Measurements from ENCODE around the gene MCCC1. TPM values are rescaled to one million over a fixed set of nuclear protein-coding genes. Genes with fewer than 3 reads are reported as not detected.

The MCCC1 gene
- total and polyA plus RNA-seq, 2 of the 4 experiments (the other 2 are of a cell fraction), result 14.2 to 17.9 TPM

DNA sequence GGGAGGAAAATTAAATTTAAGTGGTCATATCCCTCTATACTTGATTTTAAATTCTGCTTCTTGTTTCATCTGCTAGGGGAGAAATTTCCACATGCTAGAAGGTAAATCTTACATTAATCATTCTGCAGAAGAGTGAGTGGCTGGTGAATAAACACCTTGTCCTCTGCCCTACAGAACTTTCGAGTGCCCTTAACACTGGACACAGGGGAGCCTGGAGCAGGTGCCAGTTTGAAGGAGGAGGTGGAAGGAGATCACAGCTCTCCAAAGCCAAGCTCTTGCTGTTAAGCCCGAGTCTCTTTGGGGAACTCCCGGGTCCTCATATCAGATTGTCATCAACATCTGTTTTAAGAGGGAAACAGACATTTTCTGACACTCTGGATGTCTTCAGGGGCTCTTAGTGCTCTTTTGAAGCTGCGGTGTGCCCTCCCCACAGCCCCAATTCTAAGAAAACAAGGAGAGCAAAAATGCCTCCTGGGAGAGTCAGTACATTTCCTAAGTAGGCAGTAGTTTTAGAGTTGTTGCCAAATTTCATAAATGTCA, 32.0 kb upstream of the MCCC1 start:
- intact Hi-C loops (cut with micrococcal nuclease), result no loop called here
- H2AK9ac ChIP-seq (replicated peaks; ENCODE audit: low read depth, low read length, poor library complexity), result peak overlapping the region; percentile 37
- no peak overlapping the region for H3K4me3 ChIP-seq (ENCODE audit: insufficient read depth, low read depth, low read length)
- peak overlapping the region; percentile 44 for H2BK5ac ChIP-seq (ENCODE audit: low read depth, low read length, poor library complexity, severe bottlenecking)
- H2AFZ ChIP-seq (replicated peaks; ENCODE audit: low read length, poor library complexity), result peak overlapping the region; percentile 79
- CTCF ChIA-PET, result interaction anchor here (1.0 kb wide), 1 partner anchor 54 kb away, joined by 4 read pairs; no protein-coding TSS in a partner anchor
- H4K8ac ChIP-seq (ENCODE audit: low read depth in 2 of 2, low read length in 2 of 2), result peak overlapping the region in 1 of 2 experiments; percentile 56; a peak in 1 of 4 replicates
- H3K4me1 ChIP-seq (ENCODE audit: control insufficient read depth, insufficient read depth, low read length), result peaks cover 5% of the 10 kb centered on the region
- peak overlapping the region; percentile 68 for H2BK120ac ChIP-seq (ENCODE audit: low read depth, low read length)
- peak overlapping the region; percentile 3; the same call in 1 of the 2 replicates for H3K18ac ChIP-seq (ENCODE audit: low read depth, low read length)
- no CpG with 5 or more reads among the region's 4 CpGs for WGBS, 2 experiments (ENCODE audit: extremely low coverage in 2 of 2, insufficient read length in 1 of 2)
- H4K20me1 ChIP-seq (ENCODE audit: insufficient read depth, low read length), result no peaks in the 10 kb centered on the region
- BruUV-seq (replicated peaks), result no TSS peak
- POLR2A ChIA-PET (ENCODE audit: unreplicated experiment), result no interaction called here
- H3K9ac ChIP-seq (ENCODE audit: low read depth, low read length), result 0 out of 2 replicates have a peak overlapping the region, but pooled peaks have one; percentile 37
- peak overlapping the region; percentile 56; the same call in 1 of the 2 replicates for H3K23ac ChIP-seq (ENCODE audit: low read depth, low read length)
- H3K79me1 ChIP-seq (ENCODE audit: low read depth in 1 of 2, low read length in 2 of 2), result no peaks in the 10 kb centered on the region
- peak overlapping the region; percentile 70 for H2BK20ac ChIP-seq (ENCODE audit: low read depth, low read length)
- peak overlapping the region; percentile 67; the same call in 1 of the 2 replicates for H2AK5ac ChIP-seq (ENCODE audit: low read depth, low read length)
- ATAC-seq (ENCODE audit: low read depth), result no peak
- no peak for DNase-seq
- peak overlapping the region; percentile 47; the same call in 1 of the 2 replicates for H3K4ac ChIP-seq (ENCODE audit: low read depth, low read length)
- no peak overlapping the region for H3K4me2 ChIP-seq (ENCODE audit: low read depth, low read length)
- dilution Hi-C loops (cut with HindIII; ENCODE audit: low sequenced_read_pairs, unreplicated experiment), result no loop called here
- no peak overlapping the region for H4K5ac ChIP-seq (ENCODE audit: low read depth, low read length)
- H3K27me3 ChIP-seq (ENCODE audit: control insufficient read depth, insufficient read depth, low read length), result peaks cover 9% of the 10 kb centered on the region; the same call in 1 of the 2 replicates
- peak overlapping the region; percentile 10; the same call in 1 of the 2 replicates for H3K56ac ChIP-seq (ENCODE audit: extremely low read depth, insufficient read depth, low read length)
- H3K27ac ChIP-seq (ENCODE audit: insufficient read depth, low read length), result no peak overlapping the region
- H3K36me3 ChIP-seq (ENCODE audit: control insufficient read depth, insufficient read depth, low read length), result no peaks in the 10 kb centered on the region
- peak overlapping the region; percentile 79 for H3K14ac ChIP-seq (replicated peaks; ENCODE audit: low read depth, low read length)
- no peak overlapping the region for H4K91ac ChIP-seq (ENCODE audit: insufficient read depth, low read depth, low read length)
- H3K9me3 ChIP-seq (ENCODE audit: control insufficient read depth, insufficient read depth, low read length), result peaks cover 4% of the 10 kb centered on the region
- no peaks in the 10 kb centered on the region for H3K9me1 ChIP-seq (ENCODE audit: insufficient read depth, low read length)
- no peak for TF ChIP-seq MAFK (IDR thresholded peaks at IDR 0.05; ENCODE audit: low read depth, low read length)
- TF ChIP-seq CTCF (conservative IDR thresholded peaks at IDR 0.05; ENCODE audit: low read depth, low read length), result no peak
- TF ChIP-seq CHD1 (IDR thresholded peaks at IDR 0.05; ENCODE audit: low read depth, low read length), result no peak
- no peak for TF ChIP-seq NFE2L2 (IDR thresholded peaks at IDR 0.05; ENCODE audit: low read depth, low read length)
- no peak for TF ChIP-seq SMC3 (IDR thresholded peaks at IDR 0.05; ENCODE audit: low read depth, low read length)
- TF ChIP-seq MXI1 (IDR thresholded peaks at IDR 0.05; ENCODE audit: borderline replicate concordance, low read depth, low read length), result no peak
- no peak for TF ChIP-seq RCOR1 (IDR thresholded peaks at IDR 0.05; ENCODE audit: insufficient replicate concordance, low read length)
- TF ChIP-seq MAZ (IDR thresholded peaks at IDR 0.05; ENCODE audit: borderline replicate concordance, low read depth, low read length), result no peak
- no peak for TF ChIP-seq USF2 (IDR thresholded peaks at IDR 0.05; ENCODE audit: low read depth, low read length)
- TF ChIP-seq RAD21 (IDR thresholded peaks at IDR 0.05; ENCODE audit: low read length), result no peak
- TF ChIP-seq BHLHE40 (IDR thresholded peaks at IDR 0.05; ENCODE audit: low read depth, low read length), result no peak
- TF ChIP-seq POLR2A (IDR thresholded peaks at IDR 0.05; ENCODE audit: low read depth, low read length), result no peak
- no peak for TF ChIP-seq FOS (IDR thresholded peaks at IDR 0.05; ENCODE audit: low read depth, low read length)
- TF ChIP-seq CEBPB (IDR thresholded peaks at IDR 0.05; ENCODE audit: low read depth, low read length), result no peak
- TF ChIP-seq RFX5 (IDR thresholded peaks at IDR 0.05; ENCODE audit: low read depth, low read length), result no peak
- in situ Hi-C loops (cut with MboI; ENCODE audit: low sequenced_read_pairs), result no loop called here
- H2BK15ac ChIP-seq (ENCODE audit: low read depth, low read length), result no peak overlapping the region
